PC-9 (cell line): Measurements from ENCODE around the gene CHSY3.

Source experiments
- EZH2 ChIP-seq: fragments of 200-600 bp; sonication (generic); IDR thresholded peaks from 2 replicates; pipeline ENCODE4 v1.8.0; 2017; ENCODE audit warnings: antibody characterized with exemption, low read depth
- TF ChIP-seq, protein P1 (sequence below): fragments of 200-600 bp; sonication (generic); conservative IDR thresholded peaks from 2 replicates; pipeline ENCODE4 v1.6.1; 2017; ENCODE audit warnings: mixed run types, antibody characterized with exemption, mild to moderate bottlenecking, moderate library complexity

DNA sequence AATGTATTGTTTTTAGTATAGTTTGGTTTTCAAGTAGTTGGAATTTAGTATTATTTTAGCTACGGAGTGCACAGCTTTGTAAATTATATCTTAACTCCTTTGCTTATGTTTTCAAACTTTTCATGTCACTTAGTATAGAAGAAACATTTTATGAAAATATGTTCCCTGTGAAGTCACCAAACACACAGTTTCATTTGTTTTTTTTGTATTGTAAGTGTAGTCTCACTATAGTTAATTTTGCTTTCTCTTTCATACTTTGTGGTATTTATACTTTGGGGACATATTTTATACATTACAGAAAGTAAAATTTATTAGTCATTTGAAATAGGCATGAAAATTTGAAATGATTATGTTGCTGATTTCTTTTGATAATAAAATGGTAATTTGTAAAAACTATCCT, 5.0 kb downstream of the CHSY3 start:
- TF ChIP-seq, protein P1, sequence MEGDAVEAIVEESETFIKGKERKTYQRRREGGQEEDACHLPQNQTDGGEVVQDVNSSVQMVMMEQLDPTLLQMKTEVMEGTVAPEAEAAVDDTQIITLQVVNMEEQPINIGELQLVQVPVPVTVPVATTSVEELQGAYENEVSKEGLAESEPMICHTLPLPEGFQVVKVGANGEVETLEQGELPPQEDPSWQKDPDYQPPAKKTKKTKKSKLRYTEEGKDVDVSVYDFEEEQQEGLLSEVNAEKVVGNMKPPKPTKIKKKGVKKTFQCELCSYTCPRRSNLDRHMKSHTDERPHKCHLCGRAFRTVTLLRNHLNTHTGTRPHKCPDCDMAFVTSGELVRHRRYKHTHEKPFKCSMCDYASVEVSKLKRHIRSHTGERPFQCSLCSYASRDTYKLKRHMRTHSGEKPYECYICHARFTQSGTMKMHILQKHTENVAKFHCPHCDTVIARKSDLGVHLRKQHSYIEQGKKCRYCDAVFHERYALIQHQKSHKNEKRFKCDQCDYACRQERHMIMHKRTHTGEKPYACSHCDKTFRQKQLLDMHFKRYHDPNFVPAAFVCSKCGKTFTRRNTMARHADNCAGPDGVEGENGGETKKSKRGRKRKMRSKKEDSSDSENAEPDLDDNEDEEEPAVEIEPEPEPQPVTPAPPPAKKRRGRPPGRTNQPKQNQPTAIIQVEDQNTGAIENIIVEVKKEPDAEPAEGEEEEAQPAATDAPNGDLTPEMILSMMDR: no peak
- TF ChIP-seq EZH2: no peak
